SK-N-SH treated with all-trans-retinoic acid at 6 μM for 48 hours (cell line): ENCODE data around the gene GCLC.
A peak's percentile ranks its signal among the peaks of the same experiment; 100 is the strongest.

Experiments used
- ATAC-seq: fragments of 200-7000 bp; cut with Tn5 transposase; 3 replicates; pipeline ENCODE4 v1.9.1; 2020; ENCODE audit warnings: mild to moderate bottlenecking, moderate library complexity
- ARNTL ChIP-seq: fragments of 450-650 bp; formaldehyde crosslinking; IDR thresholded peaks from 2 replicates; pipeline ENCODE4 v1.5.0; 2020; ENCODE audit warnings: low read depth, mild to moderate bottlenecking, moderate library complexity, borderline replicate concordance
- CREB5 ChIP-seq: fragments of 250-450 bp; sonication (Bioruptor Pico); IDR thresholded peaks from 2 replicates; pipeline ENCODE4 v1.5.1; 2020; ENCODE audit warnings: low read depth, mild to moderate bottlenecking, moderate library complexity
- CSDC2 ChIP-seq: fragments of 250-450 bp; sonication (Bioruptor Pico); IDR thresholded peaks from 2 replicates; pipeline ENCODE4 v1.5.0; 2020; ENCODE audit warnings: mild to moderate bottlenecking, moderate library complexity
- ESRRG ChIP-seq: fragments of 250-450 bp; sonication (Bioruptor Pico); IDR thresholded peaks from 2 replicates; pipeline ENCODE4 v1.6.1; 2021; ENCODE audit warnings: mild to moderate bottlenecking
- GLIS3 ChIP-seq: fragments of 250-450 bp; sonication (Bioruptor Pico); IDR thresholded peaks from 2 replicates; pipeline ENCODE4 v1.5.0; 2020; ENCODE audit warnings: mild to moderate bottlenecking, moderate library complexity
- ISL1 ChIP-seq: fragments of 250-450 bp; sonication (Bioruptor Pico); IDR thresholded peaks from 2 replicates; pipeline ENCODE4 v2.1.2; 2022; ENCODE audit warnings: mild to moderate bottlenecking, moderate library complexity
- OSR1 ChIP-seq: fragments of 250-450 bp; sonication (Bioruptor Pico); IDR thresholded peaks from 2 replicates; pipeline ENCODE4 v1.8.0; 2022; ENCODE audit warnings: moderate library complexity, mild to moderate bottlenecking, inconsistent platforms
- PPARA ChIP-seq: fragments of 250-450 bp; sonication (Bioruptor Pico); IDR thresholded peaks from 2 replicates; pipeline ENCODE4 v1.5.0; 2020; ENCODE audit warnings: mild to moderate bottlenecking, borderline replicate concordance
- RARB ChIP-seq: fragments of 250-450 bp; sonication (Bioruptor Pico); IDR thresholded peaks from 2 replicates; pipeline ENCODE4 v1.8.0; 2021; ENCODE audit warnings: mild to moderate bottlenecking, moderate library complexity
- SNAI2 ChIP-seq: fragments of 250-450 bp; sonication (Bioruptor Pico); IDR thresholded peaks from 2 replicates; pipeline ENCODE4 v1.5.0; 2020; ENCODE audit warnings: mild to moderate bottlenecking, moderate library complexity
- TCF4 ChIP-seq: fragments of 250-450 bp; sonication (Bioruptor Pico); IDR thresholded peaks from 2 replicates; pipeline ENCODE4 v1.8.0; 2021; ENCODE audit warnings: mild to moderate bottlenecking, moderate library complexity, borderline replicate concordance
- TOX ChIP-seq: fragments of 250-450 bp; sonication (Bioruptor Pico); IDR thresholded peaks from 2 replicates; pipeline ENCODE4 v1.8.0; 2021; ENCODE audit warnings: mild to moderate bottlenecking, moderate library complexity, borderline replicate concordance
- ZC3H10 ChIP-seq: fragments of 250-450 bp; sonication (Bioruptor Pico); IDR thresholded peaks from 2 replicates; pipeline ENCODE4 v1.5.1; 2021; ENCODE audit warnings: mild to moderate bottlenecking, moderate library complexity
- ZFP3 ChIP-seq: fragments of 250-450 bp; sonication (Bioruptor Pico); IDR thresholded peaks from 2 replicates; pipeline ENCODE4 v1.5.0; 2020; ENCODE audit warnings: mild to moderate bottlenecking, moderate library complexity
- ZFP30 ChIP-seq: fragments of 450-650 bp; formaldehyde crosslinking; IDR thresholded peaks from 2 replicates; pipeline ENCODE4 v1.5.0; 2022; ENCODE audit warnings: mild to moderate bottlenecking, moderate library complexity
- ZNF565 ChIP-seq: fragments of 450-650 bp; formaldehyde crosslinking; conservative IDR thresholded peaks from 2 replicates; pipeline ENCODE4 v1.5.0; 2020; ENCODE audit warnings: low read depth, mild to moderate bottlenecking, moderate library complexity
- ZNF70 ChIP-seq: fragments of 450-650 bp; formaldehyde crosslinking; IDR thresholded peaks from 2 replicates; pipeline ENCODE4 v1.5.0; 2020; ENCODE audit warnings: mild to moderate bottlenecking, moderate library complexity
- ZNF8 ChIP-seq: fragments of 450-650 bp; formaldehyde crosslinking; IDR thresholded peaks from 2 replicates; pipeline ENCODE4 v1.5.0; 2020; ENCODE audit warnings: mild to moderate bottlenecking, moderate library complexity
- TF ChIP-seq, protein P1 (sequence below): fragments of 250-450 bp; sonication (Bioruptor Pico); IDR thresholded peaks from 2 replicates; pipeline ENCODE4 v1.5.1; 2021; ENCODE audit warnings: mild to moderate bottlenecking, moderate library complexity
- TF ChIP-seq, protein P2 (sequence below): fragments of 250-450 bp; sonication (Bioruptor Pico); IDR thresholded peaks from 2 replicates; pipeline ENCODE4 v1.8.0; 2021; ENCODE audit warnings: low read depth, mild to moderate bottlenecking, moderate library complexity, borderline replicate concordance
- TF ChIP-seq, protein P3 (sequence below): fragments of 250-450 bp; sonication (Bioruptor Pico); IDR thresholded peaks from 2 replicates; pipeline ENCODE4 v1.8.0; 2020; ENCODE audit warnings: mild to moderate bottlenecking, moderate library complexity, borderline replicate concordance

Gene GCLC

DNA sequence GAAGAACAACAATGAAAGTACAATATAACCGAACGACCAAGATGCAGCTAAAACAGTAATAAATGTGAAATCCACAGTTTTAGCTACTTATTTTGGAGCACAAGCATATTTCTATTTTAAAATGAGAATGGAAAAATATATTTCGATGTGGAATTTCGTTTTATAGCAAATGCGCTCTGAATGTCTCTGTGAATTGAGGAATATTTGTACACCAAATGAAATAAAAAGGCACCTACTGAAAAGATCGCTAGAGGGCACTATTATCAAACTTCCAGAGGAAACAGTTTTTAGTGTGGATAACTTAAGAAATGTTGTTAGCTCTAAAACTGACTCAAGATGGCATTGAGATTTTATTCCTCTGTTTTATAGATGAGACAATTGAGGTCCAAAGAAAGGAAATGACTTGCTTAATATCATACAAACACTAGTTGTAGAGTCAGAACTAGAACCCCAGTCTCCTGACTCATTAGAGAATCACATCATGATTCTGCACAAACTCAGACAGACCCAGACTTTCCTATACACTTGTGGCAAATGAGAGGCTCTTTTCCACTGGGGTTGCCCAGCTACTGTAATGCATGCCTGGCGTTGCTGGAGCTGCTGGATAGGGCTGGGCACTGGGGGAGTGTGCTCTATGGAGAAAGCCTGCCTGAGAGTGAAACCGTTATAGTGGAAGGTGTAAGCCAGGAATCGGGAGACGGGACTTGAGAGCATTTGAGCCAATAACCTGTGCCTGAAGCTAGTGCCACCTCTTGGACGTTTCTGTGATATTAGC lies 51.9 kb downstream of the GCLC start:
- TF ChIP-seq TCF4 = no peak
- TF ChIP-seq ZFP3 = no peak
- no peak for TF ChIP-seq GLIS3 (CRISPR knock-in tag)
- TF ChIP-seq ZNF70 (CRISPR knock-in tag) = no peak
- TF ChIP-seq ZNF565 = no peak
- TF ChIP-seq ISL1 = no peak
- TF ChIP-seq, protein P1, sequence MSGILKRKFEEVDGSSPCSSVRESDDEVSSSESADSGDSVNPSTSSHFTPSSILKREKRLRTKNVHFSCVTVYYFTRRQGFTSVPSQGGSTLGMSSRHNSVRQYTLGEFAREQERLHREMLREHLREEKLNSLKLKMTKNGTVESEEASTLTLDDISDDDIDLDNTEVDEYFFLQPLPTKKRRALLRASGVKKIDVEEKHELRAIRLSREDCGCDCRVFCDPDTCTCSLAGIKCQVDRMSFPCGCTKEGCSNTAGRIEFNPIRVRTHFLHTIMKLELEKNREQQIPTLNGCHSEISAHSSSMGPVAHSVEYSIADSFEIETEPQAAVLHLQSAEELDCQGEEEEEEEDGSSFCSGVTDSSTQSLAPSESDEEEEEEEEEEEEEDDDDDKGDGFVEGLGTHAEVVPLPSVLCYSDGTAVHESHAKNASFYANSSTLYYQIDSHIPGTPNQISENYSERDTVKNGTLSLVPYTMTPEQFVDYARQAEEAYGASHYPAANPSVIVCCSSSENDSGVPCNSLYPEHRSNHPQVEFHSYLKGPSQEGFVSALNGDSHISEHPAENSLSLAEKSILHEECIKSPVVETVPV = no peak
- no peak for TF ChIP-seq RARB (CRISPR knock-in tag)
- TF ChIP-seq, protein P2, sequence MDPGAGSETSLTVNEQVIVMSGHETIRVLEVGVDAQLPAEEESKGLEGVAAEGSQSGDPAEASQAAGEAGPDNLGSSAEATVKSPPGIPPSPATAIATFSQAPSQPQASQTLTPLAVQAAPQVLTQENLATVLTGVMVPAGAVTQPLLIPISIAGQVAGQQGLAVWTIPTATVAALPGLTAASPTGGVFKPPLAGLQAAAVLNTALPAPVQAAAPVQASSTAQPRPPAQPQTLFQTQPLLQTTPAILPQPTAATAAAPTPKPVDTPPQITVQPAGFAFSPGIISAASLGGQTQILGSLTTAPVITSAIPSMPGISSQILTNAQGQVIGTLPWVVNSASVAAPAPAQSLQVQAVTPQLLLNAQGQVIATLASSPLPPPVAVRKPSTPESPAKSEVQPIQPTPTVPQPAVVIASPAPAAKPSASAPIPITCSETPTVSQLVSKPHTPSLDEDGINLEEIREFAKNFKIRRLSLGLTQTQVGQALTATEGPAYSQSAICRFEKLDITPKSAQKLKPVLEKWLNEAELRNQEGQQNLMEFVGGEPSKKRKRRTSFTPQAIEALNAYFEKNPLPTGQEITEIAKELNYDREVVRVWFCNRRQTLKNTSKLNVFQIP (CRISPR knock-in tag) = no peak
- no peak for TF ChIP-seq TOX
- TF ChIP-seq, protein P3, sequence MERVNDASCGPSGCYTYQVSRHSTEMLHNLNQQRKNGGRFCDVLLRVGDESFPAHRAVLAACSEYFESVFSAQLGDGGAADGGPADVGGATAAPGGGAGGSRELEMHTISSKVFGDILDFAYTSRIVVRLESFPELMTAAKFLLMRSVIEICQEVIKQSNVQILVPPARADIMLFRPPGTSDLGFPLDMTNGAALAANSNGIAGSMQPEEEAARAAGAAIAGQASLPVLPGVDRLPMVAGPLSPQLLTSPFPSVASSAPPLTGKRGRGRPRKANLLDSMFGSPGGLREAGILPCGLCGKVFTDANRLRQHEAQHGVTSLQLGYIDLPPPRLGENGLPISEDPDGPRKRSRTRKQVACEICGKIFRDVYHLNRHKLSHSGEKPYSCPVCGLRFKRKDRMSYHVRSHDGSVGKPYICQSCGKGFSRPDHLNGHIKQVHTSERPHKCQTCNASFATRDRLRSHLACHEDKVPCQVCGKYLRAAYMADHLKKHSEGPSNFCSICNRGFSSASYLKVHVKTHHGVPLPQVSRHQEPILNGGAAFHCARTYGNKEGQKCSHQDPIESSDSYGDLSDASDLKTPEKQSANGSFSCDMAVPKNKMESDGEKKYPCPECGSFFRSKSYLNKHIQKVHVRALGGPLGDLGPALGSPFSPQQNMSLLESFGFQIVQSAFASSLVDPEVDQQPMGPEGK (CRISPR knock-in tag) = no peak
- no peak for TF ChIP-seq SNAI2 (CRISPR knock-in tag)
- no peak for TF ChIP-seq OSR1 (CRISPR knock-in tag)
- no peak for TF ChIP-seq ZNF8 (CRISPR knock-in tag)
- no peak for TF ChIP-seq PPARA (CRISPR knock-in tag)
- TF ChIP-seq ARNTL (CRISPR knock-in tag) = no peak
- no peak for TF ChIP-seq CREB5 (CRISPR knock-in tag)
- ATAC-seq = peak; percentile 87

DNA sequence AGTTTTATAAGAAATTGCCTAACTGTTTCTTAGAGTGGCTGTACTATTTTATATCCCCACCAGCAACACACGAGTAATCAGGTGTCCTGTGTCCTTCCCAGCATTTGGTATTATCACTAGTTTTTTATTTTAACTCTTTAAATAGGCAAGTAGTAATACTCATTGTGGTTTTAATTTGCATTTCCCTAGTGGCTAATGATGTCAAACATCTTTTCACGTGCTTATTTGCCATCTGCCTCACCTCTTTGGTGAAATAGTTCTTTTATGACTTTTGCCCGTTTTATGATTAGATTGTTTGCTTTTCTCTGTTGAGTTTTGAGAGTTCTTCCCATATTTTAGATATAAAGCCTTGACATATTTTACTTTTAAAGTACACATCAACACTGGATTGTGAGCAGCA lies 57.8 kb downstream of the GCLC start:
- no peak for TF ChIP-seq ISL1
- TF ChIP-seq TCF4 = no peak
- no peak for TF ChIP-seq RARB (CRISPR knock-in tag)
- TF ChIP-seq, all 23 proteins: peak for 0
- no peak for ATAC-seq

- no peak for TF ChIP-seq SNAI2 (CRISPR knock-in tag)
- no peak for TF ChIP-seq RARB (CRISPR knock-in tag)
- no peak for TF ChIP-seq PPARA (CRISPR knock-in tag)
- TF ChIP-seq OSR1 (CRISPR knock-in tag) = no peak
- no peak for TF ChIP-seq CSDC2 (CRISPR knock-in tag)
- no peak for TF ChIP-seq ZNF8 (CRISPR knock-in tag)
- no peak for TF ChIP-seq ZC3H10 (CRISPR knock-in tag)
- no peak for TF ChIP-seq ESRRG (CRISPR knock-in tag)
- no peak for TF ChIP-seq ARNTL (CRISPR knock-in tag)
- no peak for ATAC-seq
These were observed 58.2 kb downstream of the GCLC start for GRCh38 chr6:53486679-53487078.

GRCh38 chr6:53484476-53485280 lies 60.2 kb downstream of the GCLC start:
- TF ChIP-seq, protein P1 = no peak
- TF ChIP-seq CSDC2 (CRISPR knock-in tag) = no peak
- TF ChIP-seq, protein P2 (CRISPR knock-in tag) = no peak
- TF ChIP-seq ZC3H10 (CRISPR knock-in tag) = no peak
- TF ChIP-seq ZFP30 (CRISPR knock-in tag) = no peak
- no peak for TF ChIP-seq CREB5 (CRISPR knock-in tag)
- TF ChIP-seq ZFP3 = no peak
- TF ChIP-seq PPARA (CRISPR knock-in tag) = no peak
- TF ChIP-seq ESRRG (CRISPR knock-in tag) = no peak
- TF ChIP-seq OSR1 (CRISPR knock-in tag) = no peak
- no peak for TF ChIP-seq ZNF565
- peak; percentile 86 for ATAC-seq
